ENCODE results near the gene CPN2. TPM values are rescaled to one million over a fixed set of nuclear protein-coding genes. Genes with fewer than 3 reads are reported as not detected.

Gene CPN2, protein sequence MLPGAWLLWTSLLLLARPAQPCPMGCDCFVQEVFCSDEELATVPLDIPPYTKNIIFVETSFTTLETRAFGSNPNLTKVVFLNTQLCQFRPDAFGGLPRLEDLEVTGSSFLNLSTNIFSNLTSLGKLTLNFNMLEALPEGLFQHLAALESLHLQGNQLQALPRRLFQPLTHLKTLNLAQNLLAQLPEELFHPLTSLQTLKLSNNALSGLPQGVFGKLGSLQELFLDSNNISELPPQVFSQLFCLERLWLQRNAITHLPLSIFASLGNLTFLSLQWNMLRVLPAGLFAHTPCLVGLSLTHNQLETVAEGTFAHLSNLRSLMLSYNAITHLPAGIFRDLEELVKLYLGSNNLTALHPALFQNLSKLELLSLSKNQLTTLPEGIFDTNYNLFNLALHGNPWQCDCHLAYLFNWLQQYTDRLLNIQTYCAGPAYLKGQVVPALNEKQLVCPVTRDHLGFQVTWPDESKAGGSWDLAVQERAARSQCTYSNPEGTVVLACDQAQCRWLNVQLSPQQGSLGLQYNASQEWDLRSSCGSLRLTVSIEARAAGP
- total RNA-seq, result not detected in 2 replicates

DNA sequence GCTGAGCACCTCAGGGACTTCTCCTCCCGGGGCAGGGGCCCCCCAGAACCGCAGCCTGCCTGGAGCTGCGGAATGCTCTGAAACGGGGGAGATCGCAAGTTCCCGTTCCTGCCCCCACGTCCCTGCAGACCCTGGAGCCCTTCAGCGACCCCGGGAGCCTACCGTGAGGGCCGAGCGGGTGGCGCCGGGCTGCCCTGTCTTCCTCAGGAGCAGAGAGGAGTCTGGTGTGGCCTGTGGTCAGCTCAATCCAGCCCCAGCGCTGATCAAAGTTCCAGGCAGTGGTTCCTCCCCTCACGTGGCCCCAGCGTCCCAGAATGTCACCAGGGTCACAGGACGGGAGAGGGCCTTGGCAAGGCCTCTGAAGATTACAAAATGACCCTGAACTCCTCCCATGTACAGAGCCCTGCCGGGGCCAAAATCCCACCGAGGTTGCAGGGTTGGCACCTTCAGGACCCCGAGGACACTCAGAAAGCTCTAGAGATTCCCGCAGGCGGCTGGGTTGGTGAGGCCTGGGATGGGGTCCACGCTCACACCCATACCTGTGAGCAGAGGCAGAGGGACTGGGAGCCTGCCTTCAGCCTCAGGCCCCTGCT, at the start of gene CPN2:
Gene CPN2, minus strand, starts transcription at position 249 of the 593 bp plus-strand sequence. CDS start 8,626 bp downstream, outside the sequence.

DNA sequence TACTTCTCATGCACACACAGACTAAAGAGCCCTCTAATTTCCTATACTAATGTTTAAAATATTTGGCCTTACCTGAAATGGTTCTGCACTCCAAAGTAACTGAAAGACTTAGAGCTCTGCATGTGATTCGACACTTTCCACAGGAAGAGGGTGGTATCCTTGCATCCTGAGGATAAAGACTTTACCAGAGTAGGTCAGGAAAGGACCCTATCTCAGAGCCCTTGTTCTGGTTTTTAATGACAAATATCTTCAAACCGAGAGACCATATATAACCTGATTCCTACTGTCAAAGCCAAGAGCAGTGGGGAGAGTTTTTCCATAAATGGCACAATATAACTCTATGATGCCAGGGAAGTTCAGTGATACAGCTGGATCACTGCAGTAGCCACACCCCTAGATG, 48.0 kb upstream of the CPN2 start, which contains the start of gene GP5:
Gene GP5, minus strand, starts transcription at position 101 of the 400 bp plus-strand sequence. CDS start 984 bp downstream, outside the sequence.

DNA sequence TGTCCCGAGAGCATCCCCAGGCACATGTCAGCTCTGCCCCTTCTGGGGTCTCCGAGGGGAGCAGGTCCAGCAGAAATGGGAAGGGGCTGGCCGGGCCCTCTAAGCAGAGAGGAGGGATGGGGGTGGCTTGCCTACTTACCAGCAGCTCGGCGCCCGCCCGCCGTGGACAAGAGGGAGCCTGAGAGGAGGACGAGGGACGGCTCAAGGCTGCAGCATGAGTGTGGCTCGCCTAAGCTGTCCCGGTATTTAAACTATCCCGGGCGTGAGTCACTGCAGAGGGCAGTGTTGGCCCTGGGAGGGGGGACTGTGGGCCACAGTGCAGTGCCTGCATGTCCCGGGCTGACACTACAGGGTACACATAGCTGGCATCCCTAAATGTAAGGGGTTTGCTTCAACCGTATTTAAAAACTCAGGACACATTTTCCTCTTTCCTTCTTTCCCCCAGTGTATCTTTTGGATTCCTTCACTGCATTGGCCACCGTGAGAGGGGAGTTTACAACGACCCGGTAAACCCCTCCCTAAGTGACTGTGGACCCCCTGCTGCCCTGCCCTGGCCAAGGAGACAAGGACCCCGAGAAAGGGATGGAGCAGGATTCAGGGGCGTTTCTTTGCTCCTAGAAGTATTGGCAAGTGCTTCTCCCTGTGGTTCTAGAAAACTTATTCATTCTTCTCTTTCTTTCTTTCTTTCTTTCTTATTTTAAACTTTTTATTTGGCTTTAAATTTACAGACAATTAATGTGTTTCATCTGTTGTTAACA, 18.6 kb upstream of the CPN2 start, which contains the start of gene LRRC15:
Gene LRRC15, minus strand, starts transcription at position 222 of the 758 bp plus-strand sequence. CDS start 8,700 bp downstream, outside the sequence.

Other genes starting within 250 kb of the CPN2 start
- gene HES1, start 215.2 kb downstream of the CPN2 start, total RNA-seq, result 24.1 and 40.4 TPM in 2 replicates
- 0.49 and 0.90 TPM in 2 replicates for gene LRRC15, start 18.4 kb upstream of the CPN2 start, total RNA-seq
- under 0.01 TPM in 1 of 2 replicates, not detected in the other for gene GP5, start 47.9 kb upstream of the CPN2 start, total RNA-seq
- 581 and 1,215 TPM in 2 replicates for gene ATP13A3, start 135.7 kb upstream of the CPN2 start, total RNA-seq